KMS-11 (cell line): ENCODE data around the gene FFAR1.

ENCODE experiments used
- H2AFZ ChIP-seq: fragments of 200-600 bp; sonication (generic); 2 replicates; pipeline ENCODE4 v1.6.1; 2016; ENCODE audit warnings: antibody characterized with exemption, mixed run types, low read depth
- H3K27ac ChIP-seq: fragments of 200-600 bp; sonication (generic); 2 replicates; pipeline ENCODE4 v1.6.1; 2016; ENCODE audit warnings: mild to moderate bottlenecking, mixed run types
- H3K27me3 ChIP-seq: fragments of 200-600 bp; sonication (generic); 2 replicates; pipeline ENCODE4 v1.6.1; 2017; ENCODE audit warnings: mild to moderate bottlenecking, low read depth, mixed run types, moderate library complexity; ENCODE audit not compliant: insufficient read depth
- H3K36me3 ChIP-seq: fragments of 200-600 bp; sonication (generic); 2 replicates; pipeline ENCODE4 v1.6.1; 2017; ENCODE audit warnings: mild to moderate bottlenecking, mixed run types; ENCODE audit not compliant: insufficient read depth
- H3K4me1 ChIP-seq: fragments of 200-600 bp; sonication (generic); 2 replicates; pipeline ENCODE4 v1.6.1; 2016; ENCODE audit warnings: mild to moderate bottlenecking, low read depth, mixed run types; ENCODE audit not compliant: poor library complexity, severe bottlenecking
- H3K4me2 ChIP-seq: fragments of 200-600 bp; sonication (generic); 2 replicates; pipeline ENCODE4 v1.7.0; 2016; ENCODE audit warnings: mild to moderate bottlenecking, mixed run types
- H3K4me3 ChIP-seq: fragments of 200-600 bp; sonication (generic); IDR thresholded peaks from 2 replicates; pipeline ENCODE4 v1.6.1; 2017; ENCODE audit warnings: low read depth, low read length, mixed read lengths; ENCODE audit not compliant: insufficient read depth
- H3K79me2 ChIP-seq: fragments of 200-600 bp; sonication (generic); 2 replicates; pipeline ENCODE4 v1.6.1; 2016; ENCODE audit warnings: low read depth, mixed run types; ENCODE audit not compliant: insufficient read depth
- H3K9ac ChIP-seq: fragments of 200-600 bp; sonication (generic); 2 replicates; pipeline ENCODE4 v1.6.1; 2016; ENCODE audit warnings: mild to moderate bottlenecking, mixed run types
- H4K20me1 ChIP-seq: fragments of 200-600 bp; sonication (generic); 2 replicates; pipeline ENCODE4 v1.6.1; 2016; ENCODE audit warnings: mild to moderate bottlenecking, mixed run types; ENCODE audit not compliant: insufficient read depth
- TF ChIP-seq, protein P1 (sequence below): fragments of 200-600 bp; sonication (generic); conservative IDR thresholded peaks from 2 replicates; pipeline ENCODE4 v1.6.1; 2017; ENCODE audit warnings: low read depth, mild to moderate bottlenecking, antibody characterized with exemption, low read length, moderate library complexity, mixed read lengths

Gene FFAR1

GRCh38 chr19:35344511-35345031 lies 3.1 kb upstream of the FFAR1 start:
- Histone ChIP-seq H3K4me3 (no peak overlapping the region), H3K36me3 (no peaks in the 10 kb centered on the region), H3K27me3 (peaks cover 74% of the 10 kb centered on the region), H3K4me2 (no peak overlapping the region), H4K20me1 (no peaks in the 10 kb centered on the region), H2AFZ (no peak overlapping the region), H3K79me2 (no peaks in the 10 kb centered on the region), H3K4me1 (no peaks in the 10 kb centered on the region), H3K9ac (no peak overlapping the region), H3K27ac (no peak overlapping the region)
- TF ChIP-seq, protein P1, sequence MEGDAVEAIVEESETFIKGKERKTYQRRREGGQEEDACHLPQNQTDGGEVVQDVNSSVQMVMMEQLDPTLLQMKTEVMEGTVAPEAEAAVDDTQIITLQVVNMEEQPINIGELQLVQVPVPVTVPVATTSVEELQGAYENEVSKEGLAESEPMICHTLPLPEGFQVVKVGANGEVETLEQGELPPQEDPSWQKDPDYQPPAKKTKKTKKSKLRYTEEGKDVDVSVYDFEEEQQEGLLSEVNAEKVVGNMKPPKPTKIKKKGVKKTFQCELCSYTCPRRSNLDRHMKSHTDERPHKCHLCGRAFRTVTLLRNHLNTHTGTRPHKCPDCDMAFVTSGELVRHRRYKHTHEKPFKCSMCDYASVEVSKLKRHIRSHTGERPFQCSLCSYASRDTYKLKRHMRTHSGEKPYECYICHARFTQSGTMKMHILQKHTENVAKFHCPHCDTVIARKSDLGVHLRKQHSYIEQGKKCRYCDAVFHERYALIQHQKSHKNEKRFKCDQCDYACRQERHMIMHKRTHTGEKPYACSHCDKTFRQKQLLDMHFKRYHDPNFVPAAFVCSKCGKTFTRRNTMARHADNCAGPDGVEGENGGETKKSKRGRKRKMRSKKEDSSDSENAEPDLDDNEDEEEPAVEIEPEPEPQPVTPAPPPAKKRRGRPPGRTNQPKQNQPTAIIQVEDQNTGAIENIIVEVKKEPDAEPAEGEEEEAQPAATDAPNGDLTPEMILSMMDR: no peak

GRCh38 chr19:35345671-35346111 lies 2.0 kb upstream of the FFAR1 start:
- Histone ChIP-seq H3K79me2 (no peaks in the 10 kb centered on the region), H2AFZ (no peak overlapping the region), H3K27ac (no peak overlapping the region), H3K4me2 (no peak overlapping the region), H4K20me1 (no peaks in the 10 kb centered on the region), H3K36me3 (no peaks in the 10 kb centered on the region), H3K4me1 (no peaks in the 10 kb centered on the region), H3K4me3 (no peak overlapping the region), H3K9ac (no peak overlapping the region), H3K27me3 (peaks cover 72% of the 10 kb centered on the region)
- TF ChIP-seq, protein P1: no peak

DNA sequence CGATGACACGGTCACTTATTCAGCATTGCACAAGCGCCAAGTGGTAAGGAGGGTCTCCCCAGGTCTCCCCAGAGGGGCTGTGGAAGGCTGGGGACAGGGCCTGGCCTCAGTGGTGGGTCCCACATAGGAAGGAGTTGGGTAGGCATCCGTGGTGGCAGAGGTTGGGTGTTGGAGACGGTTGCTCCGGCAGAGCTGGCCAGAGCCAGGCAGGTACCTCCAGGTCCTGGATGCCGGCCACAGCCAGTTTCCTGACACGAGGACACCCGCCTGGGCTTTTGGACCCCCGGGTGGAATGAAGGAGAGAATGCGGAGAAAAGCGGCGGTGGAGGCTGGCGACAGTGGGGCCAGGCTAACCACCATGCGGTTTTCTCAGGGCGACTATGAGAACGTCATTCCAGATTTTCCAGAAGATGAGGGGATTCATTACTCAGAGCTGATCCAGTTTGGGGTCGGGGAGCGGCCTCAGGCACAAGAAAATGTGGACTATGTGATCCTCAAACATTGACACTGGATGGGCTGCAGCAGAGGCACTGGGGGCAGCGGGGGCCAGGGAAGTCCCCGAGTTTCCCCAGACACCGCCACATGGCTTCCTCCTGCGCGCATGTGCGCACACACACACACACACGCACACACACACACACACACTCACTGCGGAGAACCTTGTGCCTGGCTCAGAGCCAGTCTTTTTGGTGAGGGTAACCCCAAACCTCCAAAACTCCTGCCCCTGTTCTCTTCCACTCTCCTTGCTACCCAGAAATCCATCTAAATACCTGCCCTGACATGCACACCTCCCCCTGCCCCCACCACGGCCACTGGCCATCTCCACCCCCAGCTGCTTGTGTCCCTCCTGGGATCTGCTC lies 1.3 kb upstream of the FFAR1 start:
- H2AFZ ChIP-seq: no peak overlapping the region
- H4K20me1 ChIP-seq: no peaks in the 10 kb centered on the region
- H3K27me3 ChIP-seq: peaks cover 69% of the 10 kb centered on the region
- no peak overlapping the region for H3K4me3 ChIP-seq
- H3K36me3 ChIP-seq: no peaks in the 10 kb centered on the region
- TF ChIP-seq, protein P1: no peak
- H3K9ac ChIP-seq: no peak overlapping the region
- H3K4me2 ChIP-seq: no peak overlapping the region
- no peaks in the 10 kb centered on the region for H3K4me1 ChIP-seq
- H3K79me2 ChIP-seq: no peaks in the 10 kb centered on the region
- H3K27ac ChIP-seq: no peak overlapping the region

DNA sequence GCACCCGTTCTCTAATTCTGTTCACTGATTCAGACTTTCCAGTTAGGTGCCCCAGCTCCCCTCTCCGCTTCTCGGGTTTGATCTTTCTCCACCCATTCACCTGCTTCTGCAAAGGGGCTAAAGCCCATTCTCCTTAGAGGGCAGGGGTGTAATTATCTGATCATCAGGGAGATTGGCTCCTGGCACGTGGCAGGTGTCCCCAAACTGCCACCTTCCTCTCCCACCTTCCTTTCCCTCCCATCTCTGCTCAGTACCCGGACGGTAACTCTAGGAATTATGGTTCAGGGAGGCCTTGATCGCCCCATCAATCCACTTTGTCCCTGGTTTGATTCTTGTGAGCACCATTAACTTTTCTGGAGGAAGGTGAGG lies 212 bp downstream of the FFAR1 start:
- no peaks in the 10 kb centered on the region for H4K20me1 ChIP-seq
- H3K4me3 ChIP-seq: no peak overlapping the region
- H3K27me3 ChIP-seq: peaks cover 66% of the 10 kb centered on the region
- H2AFZ ChIP-seq: no peak overlapping the region
- H3K79me2 ChIP-seq: no peaks in the 10 kb centered on the region
- H3K9ac ChIP-seq: no peak overlapping the region
- no peaks in the 10 kb centered on the region for H3K36me3 ChIP-seq
- H3K27ac ChIP-seq: no peak overlapping the region
- H3K4me2 ChIP-seq: no peak overlapping the region
- H3K4me1 ChIP-seq: no peaks in the 10 kb centered on the region
- TF ChIP-seq, protein P1: no peak
